ENCODE data around the gene PLCL1.

PLCL1 gene

GRCh38 chr2:197804049-197804757, at the start of gene PLCL1:
TSS of gene PLCL1 (plus strand) at chr2:197804593.
- intact Hi-C loops (cut with micrococcal nuclease), result loop anchor here (2.0 kb wide), 1 partner anchor 85 kb away; no protein-coding TSS in a partner anchor
- Mint-ChIP-seq H3K27ac (peak within 1 kb of the TSS; percentile 91), H3K4me3 (peak within 1 kb of the TSS; percentile 100), H3K27me3 (peaks cover 15% of the 10 kb centered on the region), H3K9me3 (no peaks in the 10 kb centered on the region), H3K4me1 (ENCODE audit: low read depth) (peaks cover 24% of the 10 kb centered on the region), H3K36me3 (ENCODE audit: low read depth) (peaks cover 13% of the 10 kb centered on the region)

GRCh38 chr2:197759013-197759412, 45.4 kb upstream of the PLCL1 start:
- Mint-ChIP-seq H3K4me3 (no peak overlapping the region), H3K27ac (no peak overlapping the region), H3K36me3 (ENCODE audit: low read depth) (no peaks in the 10 kb centered on the region), H3K9me3 (peaks cover 22% of the 10 kb centered on the region), H3K27me3 (no peaks in the 10 kb centered on the region), H3K4me1 (ENCODE audit: low read depth) (no peaks in the 10 kb centered on the region)
- intact Hi-C loops (cut with micrococcal nuclease), result no loop called here

DNA sequence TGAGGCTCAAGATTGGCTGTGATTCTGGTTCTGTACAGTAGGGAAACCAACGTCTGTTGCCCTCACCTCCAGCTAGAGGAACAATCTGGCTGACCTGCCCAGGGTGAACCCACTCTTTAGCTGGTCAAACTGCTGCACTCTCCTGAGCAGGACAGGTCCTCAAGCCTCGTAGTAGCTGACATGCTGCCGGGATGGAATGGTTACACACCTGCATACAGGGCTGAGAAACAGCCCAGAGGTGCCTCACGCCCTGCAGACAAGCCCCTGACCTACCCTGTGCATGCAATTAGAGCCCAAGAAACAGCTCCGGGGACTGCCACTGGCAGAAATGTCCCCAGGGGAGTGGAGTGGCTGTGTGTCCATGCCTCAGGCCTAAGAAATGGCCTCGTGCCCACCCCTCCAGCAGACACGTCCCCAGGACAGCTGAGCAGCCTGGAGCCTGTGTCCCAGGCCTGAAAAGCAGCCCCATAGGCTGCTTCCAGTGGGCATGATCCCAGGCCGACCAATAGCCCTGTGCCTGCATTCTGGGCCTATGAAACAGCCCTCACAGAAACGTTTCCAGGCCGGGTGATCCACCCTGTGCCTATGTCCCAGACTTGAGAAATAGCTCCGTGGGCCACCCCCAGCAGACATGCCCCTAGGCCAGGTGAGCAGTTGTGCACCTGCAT, 44.6 kb upstream of the PLCL1 start:
- no peak overlapping the region for H3K27ac Mint-ChIP-seq
- H3K4me1 Mint-ChIP-seq (ENCODE audit: low read depth), result no peaks in the 10 kb centered on the region
- H3K4me3 Mint-ChIP-seq, result no peak overlapping the region
- intact Hi-C loops (cut with micrococcal nuclease), result no loop called here
- no peaks in the 10 kb centered on the region for H3K36me3 Mint-ChIP-seq (ENCODE audit: low read depth)
- H3K9me3 Mint-ChIP-seq, result peaks cover 22% of the 10 kb centered on the region
- H3K27me3 Mint-ChIP-seq, result no peaks in the 10 kb centered on the region

DNA sequence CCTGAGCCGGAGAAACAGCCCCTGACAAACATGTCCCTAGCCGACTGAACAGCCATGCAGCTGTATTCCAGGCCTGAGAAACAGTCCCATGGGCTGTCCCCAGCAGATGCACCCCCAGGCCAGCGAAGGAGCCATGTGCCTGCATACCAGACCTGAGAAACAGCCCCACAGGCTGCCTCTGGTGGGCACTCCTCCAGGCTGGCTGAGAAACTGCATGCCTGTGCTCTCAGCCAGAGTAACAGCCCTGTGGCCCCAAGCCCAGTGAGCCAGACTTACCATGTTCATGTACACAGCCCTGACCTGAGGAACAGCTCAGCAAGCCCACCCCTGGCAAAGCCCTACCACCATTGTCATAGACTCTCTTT, 44.1 kb upstream of the PLCL1 start:
- no peak overlapping the region for H3K4me3 Mint-ChIP-seq
- H3K4me1 Mint-ChIP-seq (ENCODE audit: low read depth), result no peaks in the 10 kb centered on the region
- no peaks in the 10 kb centered on the region for H3K36me3 Mint-ChIP-seq (ENCODE audit: low read depth)
- H3K27me3 Mint-ChIP-seq, result no peaks in the 10 kb centered on the region
- intact Hi-C loops (cut with micrococcal nuclease), result no loop called here
- H3K9me3 Mint-ChIP-seq, result peaks cover 22% of the 10 kb centered on the region
- H3K27ac Mint-ChIP-seq, result no peak overlapping the region

GRCh38 chr2:197777823-197778407, 26.5 kb upstream of the PLCL1 start:
- H3K4me1 Mint-ChIP-seq (ENCODE audit: low read depth), result peaks cover 6% of the 10 kb centered on the region
- no peaks in the 10 kb centered on the region for H3K27me3 Mint-ChIP-seq
- H3K9me3 Mint-ChIP-seq, result no peaks in the 10 kb centered on the region
- no peak overlapping the region for H3K4me3 Mint-ChIP-seq
- no peaks in the 10 kb centered on the region for H3K36me3 Mint-ChIP-seq (ENCODE audit: low read depth)
- intact Hi-C loops (cut with micrococcal nuclease), result loop anchor here (1.0 to 5.0 kb wide), 2 partner anchors 71 to 281 kb away; partner anchors contain the start of gene HSPD1
- H3K27ac Mint-ChIP-seq, result no peak overlapping the region

- Mint-ChIP-seq H3K36me3 (ENCODE audit: low read depth) (no peaks in the 10 kb centered on the region), H3K4me1 (ENCODE audit: low read depth) (peaks cover 6% of the 10 kb centered on the region), H3K27ac (no peak overlapping the region), H3K27me3 (no peaks in the 10 kb centered on the region), H3K9me3 (no peaks in the 10 kb centered on the region), H3K4me3 (no peak overlapping the region)
- intact Hi-C loops (cut with micrococcal nuclease), result loop anchor here (5.0 kb wide), 1 partner anchor 282 kb away; the partner anchor contains the start of gene HSPD1
Observed at GRCh38 chr2:197779261-197779660, 25.1 kb upstream of the PLCL1 start.

GRCh38 chr2:197782126-197782525, 22.3 kb upstream of the PLCL1 start:
- intact Hi-C loops (cut with micrococcal nuclease), result no loop called here
- peaks cover 19% of the 10 kb centered on the region for H3K27me3 Mint-ChIP-seq
- no peak overlapping the region for H3K4me3 Mint-ChIP-seq
- no peak overlapping the region for H3K27ac Mint-ChIP-seq
- H3K9me3 Mint-ChIP-seq, result no peaks in the 10 kb centered on the region
- no peaks in the 10 kb centered on the region for H3K36me3 Mint-ChIP-seq (ENCODE audit: low read depth)
- peaks cover 15% of the 10 kb centered on the region for H3K4me1 Mint-ChIP-seq (ENCODE audit: low read depth)

DNA sequence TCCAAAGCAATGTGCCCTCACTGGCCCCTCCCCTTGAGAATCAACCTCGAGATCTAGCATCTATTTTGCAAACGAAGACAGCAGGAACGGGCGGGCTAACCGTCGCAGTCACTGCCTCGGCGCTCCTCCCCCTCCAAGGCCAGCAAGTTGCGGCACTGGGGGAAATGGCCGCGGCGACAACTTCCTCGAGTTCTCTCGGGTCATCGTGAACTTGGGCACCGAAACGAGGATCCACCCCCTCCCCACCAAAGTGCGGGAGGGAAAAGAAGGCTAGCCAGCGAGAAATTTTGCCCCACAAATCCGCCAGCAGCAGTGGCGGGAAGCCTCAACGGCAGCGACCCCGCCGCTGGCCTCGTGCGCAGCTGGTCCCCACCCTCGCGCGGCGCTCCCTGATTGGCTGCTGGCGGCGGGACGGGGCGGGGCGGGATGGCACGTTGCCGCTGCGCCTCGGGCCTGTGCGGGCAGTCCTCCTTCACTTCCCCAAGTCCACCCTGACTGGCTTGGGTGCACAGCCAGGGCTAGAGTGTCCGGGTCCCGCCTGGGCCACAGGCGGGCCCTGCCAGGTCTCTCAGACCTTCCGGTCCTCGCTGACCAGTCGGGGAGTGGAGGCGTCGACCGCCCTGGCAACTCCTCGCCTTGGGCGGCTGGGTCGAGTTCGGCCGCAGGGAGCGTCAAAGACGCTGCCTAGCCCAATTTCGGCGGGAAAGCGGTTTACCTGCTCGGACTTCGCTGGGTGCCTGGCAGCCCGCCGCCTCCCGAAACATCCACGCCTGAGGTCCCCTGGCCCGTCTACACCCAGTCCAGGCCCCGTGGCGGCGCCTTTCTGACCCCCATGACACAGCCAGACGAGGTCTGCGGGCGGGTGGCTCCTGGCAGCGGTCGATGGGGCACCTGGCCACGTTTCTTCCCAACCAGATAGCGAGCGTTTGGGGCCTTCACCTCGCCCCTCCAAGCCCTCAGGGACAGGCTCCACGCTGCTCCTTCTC, 19.1 kb upstream of the PLCL1 start, which contains the start of gene BOLL:
Gene BOLL, minus strand, starts transcription at position 364 of the 986 bp plus-strand sequence. CDS start 3,469 bp downstream, outside the sequence.
- intact Hi-C loops (cut with micrococcal nuclease), result no loop called here
- peaks cover 30% of the 10 kb centered on the region for H3K27me3 Mint-ChIP-seq
- H3K4me3 Mint-ChIP-seq, result peak within 1 kb of the TSS; percentile 73
- H3K36me3 Mint-ChIP-seq (ENCODE audit: low read depth), result no peaks in the 10 kb centered on the region
- no peak within 1 kb of the TSS for H3K27ac Mint-ChIP-seq
- peaks cover 15% of the 10 kb centered on the region for H3K4me1 Mint-ChIP-seq (ENCODE audit: low read depth)
- H3K9me3 Mint-ChIP-seq, result no peaks in the 10 kb centered on the region

- Mint-ChIP-seq H3K27ac (no peak overlapping the region), H3K9me3 (no peaks in the 10 kb centered on the region), H3K4me1 (ENCODE audit: low read depth) (peaks cover 15% of the 10 kb centered on the region), H3K36me3 (ENCODE audit: low read depth) (no peaks in the 10 kb centered on the region), H3K4me3 (peak overlapping the region; percentile 73), H3K27me3 (peaks cover 30% of the 10 kb centered on the region)
- intact Hi-C loops (cut with micrococcal nuclease), result no loop called here
Observed at GRCh38 chr2:197786010-197786877, 18.1 kb upstream of the PLCL1 start.

GRCh38 chr2:197793456-197793855, 10.9 kb upstream of the PLCL1 start:
- no peak overlapping the region for H3K27ac Mint-ChIP-seq
- H3K27me3 Mint-ChIP-seq, result peaks cover 5% of the 10 kb centered on the region

DNA sequence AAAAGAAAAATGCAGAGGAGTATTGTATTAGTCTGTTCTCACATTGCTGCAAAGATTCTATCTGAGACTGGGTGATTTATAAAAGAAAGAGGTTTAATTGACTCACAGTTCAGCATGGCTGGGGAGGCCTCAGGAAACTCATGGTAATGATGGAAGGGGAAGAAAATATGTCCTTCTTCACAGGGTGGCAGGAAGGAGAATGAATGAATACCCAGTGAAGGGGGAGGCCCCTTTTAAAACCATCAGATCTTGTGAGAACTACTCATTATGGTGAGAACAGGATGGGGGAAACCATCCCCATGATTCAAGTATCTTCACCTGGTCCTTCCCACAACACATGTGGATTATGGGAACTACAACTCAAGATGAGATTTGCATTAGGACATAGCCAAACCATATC, 9.1 kb upstream of the PLCL1 start:
- Mint-ChIP-seq H3K27ac (no peak overlapping the region), H3K4me1 (ENCODE audit: low read depth) (no peaks in the 10 kb centered on the region), H3K36me3 (ENCODE audit: low read depth) (no peaks in the 10 kb centered on the region), H3K9me3 (no peaks in the 10 kb centered on the region), H3K4me3 (no peak overlapping the region), H3K27me3 (peaks cover 6% of the 10 kb centered on the region)
- intact Hi-C loops (cut with micrococcal nuclease), result no loop called here

More at GRCh38 chr2:197793456-197793855, 10.9 kb upstream of the PLCL1 start:
- Mint-ChIP-seq H3K9me3 (no peaks in the 10 kb centered on the region), H3K36me3 (ENCODE audit: low read depth) (no peaks in the 10 kb centered on the region), H3K4me3 (no peak overlapping the region), H3K4me1 (ENCODE audit: low read depth) (no peaks in the 10 kb centered on the region)
- intact Hi-C loops (cut with micrococcal nuclease), result no loop called here

- Mint-ChIP-seq H3K27me3 (peaks cover 13% of the 10 kb centered on the region), H3K4me3 (no peak overlapping the region), H3K27ac (no peak overlapping the region), H3K9me3 (no peaks in the 10 kb centered on the region), H3K36me3 (ENCODE audit: low read depth) (no peaks in the 10 kb centered on the region), H3K4me1 (ENCODE audit: low read depth) (no peaks in the 10 kb centered on the region)
- intact Hi-C loops (cut with micrococcal nuclease), result no loop called here
Observed at GRCh38 chr2:197798187-197798586, 6.2 kb upstream of the PLCL1 start.

DNA sequence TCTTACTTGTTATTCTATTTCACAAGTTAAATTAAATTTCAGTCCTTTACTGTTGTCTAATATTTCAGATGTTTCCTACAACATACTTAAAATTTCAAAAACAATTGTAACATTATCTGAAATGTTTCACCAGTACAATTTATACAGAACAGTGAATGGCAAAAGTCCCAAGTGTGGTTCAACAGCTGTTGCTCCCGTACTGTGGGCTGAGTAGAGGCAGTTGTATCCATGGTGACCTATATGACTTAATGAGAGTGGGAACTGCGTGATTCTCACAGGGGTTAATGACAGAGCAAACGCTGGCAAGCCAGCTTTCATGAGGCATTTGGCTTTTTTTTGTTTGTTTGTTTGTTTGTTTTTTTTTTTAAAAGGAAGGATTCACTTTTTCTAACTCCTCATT, 5.3 kb upstream of the PLCL1 start:
- Mint-ChIP-seq H3K9me3 (no peaks in the 10 kb centered on the region), H3K36me3 (ENCODE audit: low read depth) (no peaks in the 10 kb centered on the region), H3K27me3 (peaks cover 14% of the 10 kb centered on the region), H3K4me3 (no peak overlapping the region), H3K27ac (no peak overlapping the region), H3K4me1 (ENCODE audit: low read depth) (peaks cover 5% of the 10 kb centered on the region)
- intact Hi-C loops (cut with micrococcal nuclease), result no loop called here

Measured in dendritic cell treated with granulocyte-macrophage colony-stimulating factor and Interleukin-4, amounts not matched to agents 40 ng/mL and 50 ng/mL, for 4 days (primary cell).